Gastrocnemius medialis (tissue), 4 donors: ENCODE data around the gene IFFO2.

Experiments
- POLR2A ChIP-seq, 2 donors: fragments of 450-650 bp; IDR thresholded peaks; one replicate each; pipeline ENCODE4 v1.6.1; 2017; ENCODE audit warnings: antibody characterized with exemption in 2 of 2, mild to moderate bottlenecking in 2 of 2, moderate library complexity in 2 of 2
- TF ChIP-seq, protein P1 (sequence below), 5 experiments: fragments of 450-650 bp in 3 of 5; fragments of 200-600 bp in 2 of 5; sonication (generic) in 2 of 5; IDR thresholded peaks in 4 of 5; conservative IDR thresholded peaks in 1 of 5; 1 replicate in 4 of 5; 2 replicates in 1 of 5; pipeline ENCODE4 v1.5.1; 2016 to 2019; ENCODE audit warnings: antibody characterized with exemption in 5 of 5, mild to moderate bottlenecking in 3 of 5, moderate library complexity in 3 of 5

DNA sequence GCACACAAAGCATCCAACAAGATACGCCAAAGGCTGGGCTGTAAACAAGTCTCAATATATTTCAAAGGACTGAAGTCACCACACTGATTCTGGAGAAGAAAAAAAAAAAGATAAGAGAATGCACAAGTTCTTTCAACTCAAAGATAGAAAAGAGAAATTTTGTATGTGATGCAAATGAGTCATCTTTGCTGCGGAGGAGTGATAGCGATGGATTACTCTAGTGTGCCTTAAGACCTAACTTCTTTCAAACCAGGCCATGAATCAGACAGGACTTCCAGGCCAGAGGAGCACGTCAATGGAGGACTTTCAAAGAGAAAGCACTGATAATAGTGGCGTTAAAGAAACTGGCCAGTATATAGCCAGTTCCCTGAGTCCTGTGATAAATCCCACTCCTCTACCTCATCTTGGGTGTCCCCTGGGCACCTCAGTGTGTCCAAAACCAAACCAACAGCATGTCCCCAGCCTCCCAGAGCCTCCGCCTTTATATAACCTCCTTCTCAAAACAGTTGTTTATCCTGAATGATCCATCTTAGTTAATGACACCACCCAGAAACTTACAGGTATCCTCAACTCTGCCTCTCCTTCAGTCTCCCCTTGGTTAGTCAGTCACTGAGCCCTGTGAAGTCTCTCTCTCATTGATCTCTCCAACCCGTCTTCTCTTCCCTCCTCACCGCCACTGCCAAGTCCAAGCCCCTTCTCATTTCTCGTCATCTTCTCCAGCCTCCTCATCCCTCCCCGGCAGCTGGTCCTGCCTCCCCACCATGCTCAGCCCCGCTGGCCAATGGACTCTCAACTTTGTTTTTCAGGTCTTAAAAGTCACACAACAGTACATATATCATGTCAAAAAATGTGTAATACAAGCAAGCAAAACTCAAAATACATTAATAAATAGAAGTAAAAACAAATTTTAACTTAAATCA is 47.2 kb upstream of the IFFO2 start:
- TF ChIP-seq, protein P1, sequence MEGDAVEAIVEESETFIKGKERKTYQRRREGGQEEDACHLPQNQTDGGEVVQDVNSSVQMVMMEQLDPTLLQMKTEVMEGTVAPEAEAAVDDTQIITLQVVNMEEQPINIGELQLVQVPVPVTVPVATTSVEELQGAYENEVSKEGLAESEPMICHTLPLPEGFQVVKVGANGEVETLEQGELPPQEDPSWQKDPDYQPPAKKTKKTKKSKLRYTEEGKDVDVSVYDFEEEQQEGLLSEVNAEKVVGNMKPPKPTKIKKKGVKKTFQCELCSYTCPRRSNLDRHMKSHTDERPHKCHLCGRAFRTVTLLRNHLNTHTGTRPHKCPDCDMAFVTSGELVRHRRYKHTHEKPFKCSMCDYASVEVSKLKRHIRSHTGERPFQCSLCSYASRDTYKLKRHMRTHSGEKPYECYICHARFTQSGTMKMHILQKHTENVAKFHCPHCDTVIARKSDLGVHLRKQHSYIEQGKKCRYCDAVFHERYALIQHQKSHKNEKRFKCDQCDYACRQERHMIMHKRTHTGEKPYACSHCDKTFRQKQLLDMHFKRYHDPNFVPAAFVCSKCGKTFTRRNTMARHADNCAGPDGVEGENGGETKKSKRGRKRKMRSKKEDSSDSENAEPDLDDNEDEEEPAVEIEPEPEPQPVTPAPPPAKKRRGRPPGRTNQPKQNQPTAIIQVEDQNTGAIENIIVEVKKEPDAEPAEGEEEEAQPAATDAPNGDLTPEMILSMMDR (IDR thresholded peaks at IDR 0.05 in 4 of 5, conservative IDR thresholded peaks at IDR 0.05 in 1 of 5), result no peak
- TF ChIP-seq POLR2A (IDR thresholded peaks at IDR 0.05), result no peak
